Kidney (tissue), 14 donors: ENCODE measurements around the gene TMEM91. TPM values are rescaled to one million over a fixed set of nuclear protein-coding genes. Genes with fewer than 3 reads are reported as not detected.

Source experiments
- DNase-seq, 5 donors: peaks; one replicate each; pipeline ENCODE4 v3.0.0-alpha.2; 2013 to 2020
- FAIRE-seq: peaks from 2 replicates; lab custom pipeline; 2012; peaks lifted over from hg19 to GRCh38; lab: Jason Lieb, UNC
- H3K27ac ChIP-seq, 2 donors: one replicate each; pipeline ENCODE4 v1.7.0; 2013; ENCODE audit warnings: low read depth in 2 of 2, low read length in 2 of 2, inconsistent platforms in 1 of 2
- H3K27me3 ChIP-seq: one replicate; pipeline ENCODE4 v1.7.1; 2013; ENCODE audit warnings: low read length, inconsistent platforms; ENCODE audit not compliant: control insufficient read depth, insufficient read depth
- H3K36me3 ChIP-seq, 3 donors: one replicate each; pipeline versions ENCODE4 v1.7.0 to v1.7.1; 2013; ENCODE audit warnings: low read length in 3 of 3, control low read depth in 1 of 3, inconsistent platforms in 1 of 3; ENCODE audit not compliant: insufficient read depth in 3 of 3, control insufficient read depth in 2 of 3
- H3K4me1 ChIP-seq, 3 donors: one replicate each; pipeline versions ENCODE4 v1.7.0 to v1.7.1; 2013; ENCODE audit warnings: low read length in 3 of 3, inconsistent platforms in 1 of 3, low read depth in 1 of 3; ENCODE audit not compliant: control insufficient read depth in 2 of 3, insufficient read depth in 2 of 3
- H3K4me3 ChIP-seq, 3 donors: one replicate each; pipeline versions ENCODE4 v1.7.0 to v1.8.1; 2013; ENCODE audit warnings: low read length in 3 of 3, control low read depth in 1 of 3, inconsistent platforms in 1 of 3
- H3K9ac ChIP-seq, 3 donors: one replicate each; pipeline versions ENCODE4 v1.7.0 to v1.7.1; 2013; ENCODE audit warnings: low read length in 3 of 3, control low read depth in 1 of 3, inconsistent platforms in 1 of 3
- H3K9me3 ChIP-seq, 3 donors: one replicate each; pipeline versions ENCODE4 v1.7.0 to v1.7.1; 2013; ENCODE audit warnings: low read length in 3 of 3, control low read depth in 1 of 3, inconsistent platforms in 1 of 3; ENCODE audit not compliant: control insufficient read depth in 2 of 3, insufficient read depth in 1 of 3
- CTCF ChIP-seq: IDR thresholded peaks from 3 replicates; pipeline ENCODE4 v1.5.1; 2012; ENCODE audit warnings: mild to moderate bottlenecking, moderate library complexity, borderline replicate concordance; ENCODE audit not compliant: insufficient read depth; ENCODE audit errors: extremely low read depth
- intact Hi-C: fragments of 100-400 bp; cut with DNase I; formaldehyde crosslinking; loops from one replicate; pipeline ENCODE4 v1.11.1; 2022
- polyA plus RNA-seq: library from polyadenylated mRNA; stranded (reverse); fragments of 350-450 nt; fragmentation: Illumina TruSeq; extraction: RNeasy Lipid Tissue Mini Kit (QIAGEN cat#74804); gene quantifications from one replicate; pipeline ENCODE4 v1.2.3, GENCODE V29; 2014; ENCODE audit warnings: low read depth, low replicate concordance; ENCODE audit not compliant: insufficient read depth
- total RNA-seq: library from RNA; stranded (reverse); fragmentation: NEBNext Ultra II Directional; extraction: Animal tissue kit (Norgen Biotek cat#: 25700); gene quantifications from one replicate; pipeline ENCODE4 v1.2.1, GENCODE V29; 2021
- donor health status: control.
- donor health status: control.
- donor health status: control.
- donor health status: control.
- donor health status: control.
- donor health status: DM: yes; HTN: yes; CAD: no.
- donor health status: Normal renal cell carcinoma (clear cell type).

TMEM91 gene
- total and polyA plus RNA-seq, 2 donors from 2014 or later, result 9.5 to 24.3 TPM

- peaks cover 0 to 4% (median 0%) of the 10 kb centered on the region in 3 donors for H3K4me1 ChIP-seq
- peaks cover 0 to 42% (median 20%) of the 10 kb centered on the region in 3 donors for H3K36me3 ChIP-seq
- H3K9ac ChIP-seq, result no peak overlapping the region
- no peaks in the 10 kb centered on the region for H3K9me3 ChIP-seq
- DNase-seq, result no peak
- no peak overlapping the region for H3K4me3 ChIP-seq
- no peak for FAIRE-seq
- no peaks in the 10 kb centered on the region for H3K27me3 ChIP-seq
- no peak overlapping the region for H3K27ac ChIP-seq
- intact Hi-C loops, result no loop called here
- no peak for TF ChIP-seq CTCF
Measured at GRCh38 chr19:41412953-41413352, 36.6 kb downstream of the TMEM91 start.

GRCh38 chr19:41413947-41414346 lies 37.6 kb downstream of the TMEM91 start:
- H3K27me3 ChIP-seq, result no peaks in the 10 kb centered on the region
- H3K4me3 ChIP-seq, result no peak overlapping the region
- no peak overlapping the region for H3K9ac ChIP-seq
- intact Hi-C loops, result no loop called here
- peaks cover 0 to 4% (median 0%) of the 10 kb centered on the region in 3 donors for H3K4me1 ChIP-seq
- no peak overlapping the region for H3K27ac ChIP-seq
- peak in 1 of 5 donors; percentile 60 for DNase-seq
- H3K9me3 ChIP-seq, result no peaks in the 10 kb centered on the region
- no peak for TF ChIP-seq CTCF
- H3K36me3 ChIP-seq, result peaks cover 0 to 47% (median 24%) of the 10 kb centered on the region in 3 donors
- FAIRE-seq, result no peak

GRCh38 chr19:41414461-41414860 lies 38.1 kb downstream of the TMEM91 start:
- H3K27me3 ChIP-seq, result no peaks in the 10 kb centered on the region
- DNase-seq (no peak), FAIRE-seq (no peak)
- TF ChIP-seq CTCF, result no peak
- no peak overlapping the region for H3K9ac ChIP-seq
- H3K4me1 ChIP-seq, result peaks cover 0 to 4% (median 0%) of the 10 kb centered on the region in 3 donors
- no peak overlapping the region for H3K27ac ChIP-seq
- no peaks in the 10 kb centered on the region for H3K9me3 ChIP-seq
- peaks cover 2 to 50% (median 27%) of the 10 kb centered on the region in 3 donors for H3K36me3 ChIP-seq
- H3K4me3 ChIP-seq, result no peak overlapping the region
- intact Hi-C loops, result no loop called here

- Histone ChIP-seq H3K4me3 (no peak overlapping the region), H3K27ac (no peak overlapping the region), H3K9me3 (no peaks in the 10 kb centered on the region), H3K36me3 (peaks cover 4 to 56% (median 32%) of the 10 kb centered on the region in 3 donors), H3K27me3 (no peaks in the 10 kb centered on the region), H3K4me1 (peaks cover 0 to 1% (median 0%) of the 10 kb centered on the region in 3 donors), H3K9ac (no peak overlapping the region)
- intact Hi-C loops, result no loop called here
- no peak for FAIRE-seq
- TF ChIP-seq CTCF, result no peak
- DNase-seq, result no peak
Measured at GRCh38 chr19:41415154-41415571, 38.8 kb downstream of the TMEM91 start.
